ENCODE results near the gene IL12RB2.

DNA sequence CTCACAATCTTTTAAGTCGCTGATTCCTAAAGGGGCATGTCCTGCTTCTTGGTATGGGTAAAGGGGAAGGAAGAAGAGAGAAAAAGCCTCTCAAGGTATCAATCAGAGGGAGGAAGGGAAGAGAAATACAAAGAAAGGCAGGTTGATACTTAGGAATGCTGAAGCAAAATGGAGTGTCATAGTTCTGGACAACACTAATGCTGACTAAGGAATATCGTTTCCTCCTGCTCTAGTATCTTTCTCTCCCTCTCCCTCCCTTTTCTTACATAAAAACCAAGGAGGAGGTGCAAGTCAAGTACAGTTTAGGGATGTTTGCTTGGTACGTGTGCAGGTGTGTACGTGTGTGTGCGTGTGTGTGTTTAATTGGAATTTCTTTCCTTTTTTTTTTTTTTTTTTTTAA lies 44.9 kb upstream of the IL12RB2 start:
- TF ChIP-seq POLR2AphosphoS5 (IDR thresholded peaks at IDR 0.05; ENCODE audit: low read depth, low read length) (no peak), POLR2A (IDR thresholded peaks at IDR 0.05; ENCODE audit: low read depth, low read length) (no peak)
